HepG2 (cell line): ENCODE measurements around the gene ATG5. TPM values are rescaled to one million over a fixed set of nuclear protein-coding genes. Genes with fewer than 3 reads are reported as not detected.

ENCODE experiments used
- ATAC-seq: fragments of 200-7000 bp; cut with Tn5 transposase; 3 replicates; pipeline ENCODE4 v1.9.1; 2020; ENCODE audit warnings: mild to moderate bottlenecking, moderate library complexity
- BruUV-seq: library from RNA; stranded (reverse); fragments of 400-500 nt; replicated peaks from 2 replicates; lab custom pipeline; 2021; lab: Mats Ljungman, UMichigan
- CTCF ChIA-PET: fragments of 300-600 bp; formaldehyde crosslinking; extraction: SDS; loops from one replicate; lab custom pipeline; 2021; ENCODE audit warnings: low total read pairs, inconsistent platforms, low intra/inter-chr PET ratio; lab: Yijun Ruan, JAX
- POLR2A ChIA-PET: fragments of 350-600 bp; sonication (Branson Sonifier 250); formaldehyde crosslinking; loops from one replicate; lab custom pipeline; 2020; ENCODE audit warnings: antibody characterized with exemption, inconsistent platforms; lab: Yijun Ruan, JAX
- DNase-seq: peaks from one replicate; pipeline ENCODE4 v3.0.0-alpha.2; 2015; ENCODE audit warnings: low spot score
- FAIRE-seq: peaks from 3 replicates; lab custom pipeline; 2011; peaks lifted over from hg19 to GRCh38; lab: Jason Lieb, UNC
- H2AFZ ChIP-seq: one replicate; pipeline ENCODE4 v1.6.1; 2011; ENCODE audit warnings: low read length, inconsistent platforms
- H3K27ac ChIP-seq: fragments of 300-600 bp; 3 replicates; pipeline ENCODE4 v1.8.0; 2011; ENCODE audit warnings: mixed run types, mild to moderate bottlenecking, mixed read lengths, low read length, inconsistent platforms; ENCODE audit not compliant: insufficient read depth; ENCODE audit errors: extremely low read length
- H3K27me3 ChIP-seq, 2 experiments: fragments of 200-600 bp in 1 of 2; 2 replicates in 1 of 2; 3 replicates in 1 of 2; pipeline versions ENCODE4 v1.6.0 to v1.8.0; 2011; ENCODE audit warnings: low read length in 2 of 2, mild to moderate bottlenecking in 2 of 2, moderate library complexity in 2 of 2, inconsistent platforms in 1 of 2; ENCODE audit not compliant: insufficient read depth in 2 of 2, control insufficient read depth in 1 of 2
- H3K36me3 ChIP-seq, 2 experiments: fragments of 200-600 bp in 1 of 2; replicated peaks in 1 of 2; 2 replicates in 1 of 2; 3 replicates in 1 of 2; pipeline versions ENCODE4 v1.5.1 to v1.8.0; 2011; ENCODE audit warnings: low read length in 2 of 2, inconsistent platforms in 1 of 2; ENCODE audit not compliant: insufficient read depth in 2 of 2, control insufficient read depth in 1 of 2
- H3K4me1 ChIP-seq: 2 replicates; pipeline ENCODE4 v1.5.1; 2012; ENCODE audit warnings: low read length, inconsistent platforms; ENCODE audit not compliant: insufficient read depth
- H3K4me2 ChIP-seq: 2 replicates; pipeline ENCODE4 v1.6.0; 2011; ENCODE audit warnings: low read depth, low read length, inconsistent platforms
- H3K4me3 ChIP-seq, 3 experiments: fragments of 200-600 bp in 1 of 3; sonication (generic), shearing (Covaris generic) in 1 of 3; replicated peaks in 1 of 3; 2 replicates each; pipeline ENCODE4 v1.5.1; 2011 to 2016; ENCODE audit warnings: low read length in 3 of 3, inconsistent platforms in 2 of 3, low read depth in 2 of 3, mild to moderate bottlenecking in 2 of 3, control low read depth in 1 of 3, mixed read lengths in 1 of 3; ENCODE audit not compliant: insufficient read depth in 1 of 3
- H3K79me2 ChIP-seq: one replicate; pipeline ENCODE4 v1.6.1; 2011; ENCODE audit warnings: low read length, inconsistent platforms; ENCODE audit not compliant: insufficient read depth
- H3K9ac ChIP-seq: 2 replicates; pipeline ENCODE4 v1.6.0; 2011; ENCODE audit warnings: mild to moderate bottlenecking, low read depth, low read length, inconsistent platforms; ENCODE audit not compliant: insufficient read depth
- H3K9me3 ChIP-seq: 2 replicates; pipeline ENCODE4 v1.5.1; 2012; ENCODE audit warnings: mild to moderate bottlenecking, low read length
- H4K20me1 ChIP-seq: 2 replicates; pipeline ENCODE4 v1.6.0; 2011; ENCODE audit warnings: inconsistent platforms, mild to moderate bottlenecking, low read length, moderate library complexity; ENCODE audit not compliant: insufficient read depth
- HCFC1 ChIP-seq: fragments of 150-350 bp; IDR thresholded peaks from 2 replicates; pipeline ENCODE4 v1.6.1; 2014; ENCODE audit warnings: low read depth, low read length
- HDAC6 ChIP-seq: fragments of 200-600 bp; sonication (generic); IDR thresholded peaks from 2 replicates; pipeline ENCODE4 v1.7.0; 2017; ENCODE audit warnings: mild to moderate bottlenecking, antibody characterized with exemption, low read length, low read depth
- MYNN ChIP-seq: sonication (generic); formaldehyde crosslinking; IDR thresholded peaks from 2 replicates; pipeline ENCODE4 v1.4.0; 2020; ENCODE audit warnings: mild to moderate bottlenecking, low read depth, missing genetic modification reagents
- NR2C2 ChIP-seq: sonication (generic); formaldehyde crosslinking; IDR thresholded peaks from 2 replicates; pipeline ENCODE4 v1.4.0; 2020; ENCODE audit warnings: missing genetic modification reagents, mild to moderate bottlenecking, moderate library complexity, borderline replicate concordance
- NR3C1 ChIP-seq: sonication (generic); formaldehyde crosslinking; IDR thresholded peaks from 2 replicates; pipeline ENCODE4 v1.4.0; 2020; ENCODE audit warnings: missing genetic modification reagents
- PHF21A ChIP-seq: sonication (generic); formaldehyde crosslinking; IDR thresholded peaks from 2 replicates; pipeline ENCODE4 v1.5.0; 2020; ENCODE audit warnings: mild to moderate bottlenecking, missing genetic modification reagents
- RAD51 ChIP-seq: fragments of 450-650 bp; IDR thresholded peaks from 2 replicates; pipeline ENCODE4 v1.6.1; 2016; ENCODE audit warnings: borderline replicate concordance
- RFX3 ChIP-seq: IDR thresholded peaks from 2 replicates; pipeline ENCODE4 v1.6.1; 2016; ENCODE audit warnings: missing biosample characterization, missing genetic modification reagents
- SNAPC5 ChIP-seq: sonication (generic); formaldehyde crosslinking; IDR thresholded peaks from 2 replicates; pipeline ENCODE4 v1.8.1; 2023; ENCODE audit warnings: mild to moderate bottlenecking, missing genetic modification reagents, borderline replicate concordance
- ZNF207 ChIP-seq: fragments of 450-650 bp; IDR thresholded peaks from 2 replicates; pipeline ENCODE4 v1.6.1; 2016; ENCODE audit warnings: antibody characterized with exemption, borderline replicate concordance
- ZNF275 ChIP-seq: sonication (generic); formaldehyde crosslinking; IDR thresholded peaks from 2 replicates; pipeline ENCODE4 v1.8.0; 2022; ENCODE audit warnings: missing genetic modification reagents, mild to moderate bottlenecking, inconsistent platforms, borderline replicate concordance
- WGBS: methylation state at CpG from one replicate; pipeline ENCODE4 v1.1.6; 2017; ENCODE audit warnings: low lambda C conversion rate; 5-methylcytosine and 5-hydroxymethylcytosine counted together
- in situ Hi-C: cut with HindIII; loops from 2 replicates; pipeline ENCODE4 v1.10.0; 2017; ENCODE audit warnings: low pct_unique_long_range_greater_than_20kb; ENCODE audit not compliant: extremely low pct_ligation_motif_present
- intact Hi-C: fragments of 100-400 bp; cut with micrococcal nuclease; formaldehyde crosslinking; loops from one replicate; pipeline ENCODE4 v1.10.0; 2022; ENCODE audit not compliant: unreplicated experiment
- polyA plus RNA-seq, 8 experiments: library from polyadenylated mRNA; depleted of rRNA in 3 of 8; stranded (reverse) in 7 of 8; unstranded in 1 of 8; fragments of >200 nt; fragmentation: Illumina TruSeq in 4 of 8; extraction: Trizol in 4 of 8; gene quantifications; 2 replicates each; pipeline versions ENCODE4 v1.2.1 to v1.2.3, GENCODE V29; 2011 to 2016; ENCODE audit warnings: low read depth in 4 of 8, missing spikeins in 1 of 8, mixed read lengths in 1 of 8; ENCODE audit not compliant: insufficient read depth in 1 of 8
- total RNA-seq, 5 experiments: library from RNA; depleted of rRNA; stranded (reverse); fragments of >200 nt; fragmentation: Illumina TruSeq; extraction: Trizol; gene quantifications; 2 replicates each; pipeline ENCODE4 v1.2.3, GENCODE V29; 2016; ENCODE audit warnings: low read depth in 1 of 5
- TF ChIP-seq, protein P1 (sequence below): sonication (generic); formaldehyde crosslinking; IDR thresholded peaks from 2 replicates; pipeline ENCODE4 v1.4.0; 2020; ENCODE audit warnings: missing genetic modification reagents
- TF ChIP-seq, protein P2 (sequence below): sonication (generic); formaldehyde crosslinking; IDR thresholded peaks from 2 replicates; pipeline ENCODE4 v1.5.1; 2020; ENCODE audit warnings: mild to moderate bottlenecking, missing genetic modification reagents, moderate library complexity

ATG5 gene
- total and polyA plus RNA-seq, 2 of the 13 experiments (the other 11 are each of a cell fraction or from before 2014, with no cell fraction given), result 21.3 to 48.0 TPM

DNA sequence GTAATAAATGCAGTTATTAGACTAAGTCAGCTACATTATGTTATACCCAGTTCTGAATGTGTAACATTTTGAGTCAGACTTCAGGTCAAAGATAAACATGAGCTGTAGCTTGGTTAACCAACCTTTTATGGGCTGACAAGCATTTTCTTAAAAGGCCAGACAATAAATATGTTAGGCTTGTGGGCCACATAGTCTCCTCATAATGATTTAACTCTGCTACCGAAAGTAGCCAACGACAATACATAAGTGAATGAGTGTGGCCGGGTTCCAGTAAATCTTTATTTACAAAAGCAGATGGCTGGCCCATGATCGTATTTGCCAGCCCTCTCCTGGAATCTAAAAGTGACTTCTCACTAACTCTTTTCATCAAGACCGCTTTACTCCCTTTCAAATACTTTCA, 49.9 kb downstream of the ATG5 start:
- H3K9ac ChIP-seq, result no peak overlapping the region
- TF ChIP-seq, protein P1, sequence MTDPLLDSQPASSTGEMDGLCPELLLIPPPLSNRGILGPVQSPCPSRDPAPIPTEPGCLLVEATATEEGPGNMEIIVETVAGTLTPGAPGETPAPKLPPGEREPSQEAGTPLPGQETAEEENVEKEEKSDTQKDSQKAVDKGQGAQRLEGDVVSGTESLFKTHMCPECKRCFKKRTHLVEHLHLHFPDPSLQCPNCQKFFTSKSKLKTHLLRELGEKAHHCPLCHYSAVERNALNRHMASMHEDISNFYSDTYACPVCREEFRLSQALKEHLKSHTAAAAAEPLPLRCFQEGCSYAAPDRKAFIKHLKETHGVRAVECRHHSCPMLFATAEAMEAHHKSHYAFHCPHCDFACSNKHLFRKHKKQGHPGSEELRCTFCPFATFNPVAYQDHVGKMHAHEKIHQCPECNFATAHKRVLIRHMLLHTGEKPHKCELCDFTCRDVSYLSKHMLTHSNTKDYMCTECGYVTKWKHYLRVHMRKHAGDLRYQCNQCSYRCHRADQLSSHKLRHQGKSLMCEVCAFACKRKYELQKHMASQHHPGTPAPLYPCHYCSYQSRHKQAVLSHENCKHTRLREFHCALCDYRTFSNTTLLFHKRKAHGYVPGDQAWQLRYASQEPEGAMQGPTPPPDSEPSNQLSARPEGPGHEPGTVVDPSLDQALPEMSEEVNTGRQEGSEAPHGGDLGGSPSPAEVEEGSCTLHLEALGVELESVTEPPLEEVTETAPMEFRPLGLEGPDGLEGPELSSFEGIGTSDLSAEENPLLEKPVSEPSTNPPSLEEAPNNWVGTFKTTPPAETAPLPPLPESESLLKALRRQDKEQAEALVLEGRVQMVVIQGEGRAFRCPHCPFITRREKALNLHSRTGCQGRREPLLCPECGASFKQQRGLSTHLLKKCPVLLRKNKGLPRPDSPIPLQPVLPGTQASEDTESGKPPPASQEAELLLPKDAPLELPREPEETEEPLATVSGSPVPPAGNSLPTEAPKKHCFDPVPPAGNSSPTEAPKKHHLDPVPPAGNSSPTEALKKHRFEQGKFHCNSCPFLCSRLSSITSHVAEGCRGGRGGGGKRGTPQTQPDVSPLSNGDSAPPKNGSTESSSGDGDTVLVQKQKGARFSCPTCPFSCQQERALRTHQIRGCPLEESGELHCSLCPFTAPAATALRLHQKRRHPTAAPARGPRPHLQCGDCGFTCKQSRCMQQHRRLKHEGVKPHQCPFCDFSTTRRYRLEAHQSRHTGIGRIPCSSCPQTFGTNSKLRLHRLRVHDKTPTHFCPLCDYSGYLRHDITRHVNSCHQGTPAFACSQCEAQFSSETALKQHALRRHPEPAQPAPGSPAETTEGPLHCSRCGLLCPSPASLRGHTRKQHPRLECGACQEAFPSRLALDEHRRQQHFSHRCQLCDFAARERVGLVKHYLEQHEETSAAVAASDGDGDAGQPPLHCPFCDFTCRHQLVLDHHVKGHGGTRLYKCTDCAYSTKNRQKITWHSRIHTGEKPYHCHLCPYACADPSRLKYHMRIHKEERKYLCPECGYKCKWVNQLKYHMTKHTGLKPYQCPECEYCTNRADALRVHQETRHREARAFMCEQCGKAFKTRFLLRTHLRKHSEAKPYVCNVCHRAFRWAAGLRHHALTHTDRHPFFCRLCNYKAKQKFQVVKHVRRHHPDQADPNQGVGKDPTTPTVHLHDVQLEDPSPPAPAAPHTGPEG (CRISPR knock-in tag), result no peak
- TF ChIP-seq RFX3 (CRISPR knock-in tag) (no peak), HDAC6 (no peak), PHF21A (CRISPR knock-in tag) (no peak), NR3C1 (CRISPR knock-in tag) (no peak), SNAPC5 (CRISPR knock-in tag) (no peak), HCFC1 (no peak), MYNN (CRISPR knock-in tag) (no peak), ZNF207 (no peak), RAD51 (no peak), NR2C2 (CRISPR knock-in tag) (no peak), ZNF275 (CRISPR knock-in tag) (no peak)
- TF ChIP-seq, protein P2, sequence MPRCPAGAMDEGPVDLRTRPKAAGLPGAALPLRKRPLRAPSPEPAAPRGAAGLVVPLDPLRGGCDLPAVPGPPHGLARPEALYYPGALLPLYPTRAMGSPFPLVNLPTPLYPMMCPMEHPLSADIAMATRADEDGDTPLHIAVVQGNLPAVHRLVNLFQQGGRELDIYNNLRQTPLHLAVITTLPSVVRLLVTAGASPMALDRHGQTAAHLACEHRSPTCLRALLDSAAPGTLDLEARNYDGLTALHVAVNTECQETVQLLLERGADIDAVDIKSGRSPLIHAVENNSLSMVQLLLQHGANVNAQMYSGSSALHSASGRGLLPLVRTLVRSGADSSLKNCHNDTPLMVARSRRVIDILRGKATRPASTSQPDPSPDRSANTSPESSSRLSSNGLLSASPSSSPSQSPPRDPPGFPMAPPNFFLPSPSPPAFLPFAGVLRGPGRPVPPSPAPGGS (CRISPR knock-in tag), result no peak
- 100% methylated on average over 5 of the region's 5 CpGs for WGBS
- intact Hi-C loops (no loop called here), in situ Hi-C loops (no loop called here)
- POLR2A ChIA-PET, result no interaction called here
- no peak overlapping the region for H3K4me2 ChIP-seq
- peaks cover 3% of the 10 kb centered on the region for H3K79me2 ChIP-seq
- DNase-seq (no peak), ATAC-seq (no peak), FAIRE-seq (no peak)
- no TSS peak for BruUV-seq
- H4K20me1 ChIP-seq, result no peaks in the 10 kb centered on the region
- no peaks in the 10 kb centered on the region for H3K9me3 ChIP-seq
- no peaks in the 10 kb centered on the region; a peak in 1 of 5 replicates for H3K27me3 ChIP-seq
- no peaks in the 10 kb centered on the region for H3K4me1 ChIP-seq
- H3K36me3 ChIP-seq, result peaks cover 2 to 13% of the 10 kb centered on the region in 2 experiments; a peak in 3 of 5 replicates
- CTCF ChIA-PET, result no interaction called here
- no peak overlapping the region for H2AFZ ChIP-seq
- H3K27ac ChIP-seq, result no peak overlapping the region
- H3K4me3 ChIP-seq, result no peak overlapping the region
